ENCODE results near the gene MRPL33.

Gene MRPL33

DNA sequence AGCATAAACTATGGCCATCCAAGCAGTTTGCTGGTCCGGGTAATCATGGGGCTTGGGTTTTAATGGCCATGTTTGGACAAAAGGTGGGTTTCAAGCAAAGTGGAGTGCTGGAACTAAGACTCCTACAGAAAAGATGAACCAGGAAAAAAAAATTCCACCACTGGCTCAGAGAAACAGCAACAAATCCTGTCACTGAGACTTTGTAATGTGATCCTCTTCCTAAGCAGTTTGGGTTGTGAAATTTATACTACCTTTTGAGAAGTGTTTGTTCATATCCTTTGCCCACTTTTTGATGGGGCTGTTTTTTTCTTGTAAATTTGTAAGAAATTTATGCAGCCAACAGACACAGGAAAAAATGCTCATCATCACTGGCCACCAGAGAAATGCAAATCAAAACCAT is 40.2 kb downstream of the MRPL33 start:
- TF ChIP-seq POLR2AphosphoS5 (IDR thresholded peaks at IDR 0.05; ENCODE audit: borderline replicate concordance, low read depth, low read length) (no peak), EZH2 (IDR thresholded peaks at IDR 0.05) (no peak), FOXP2 (optimal IDR thresholded peaks at IDR 0.05; ENCODE audit: control extremely low read depth, extremely low read length, insufficient read depth) (no peak)
- no peak for DNase-seq (ENCODE audit: low read depth, low spot score)
- H3K36me3 ChIP-seq (ENCODE audit: insufficient read depth, low read length): no peaks in the 10 kb centered on the region
- no peak overlapping the region for H3K9ac ChIP-seq (ENCODE audit: insufficient read length)
- H3K4me3 ChIP-seq: no peak overlapping the region
- H3K27ac ChIP-seq: no peak overlapping the region
- no peaks in the 10 kb centered on the region for H3K9me3 ChIP-seq (ENCODE audit: low read depth, low read length)

GRCh38 chr2:27814758-27815157 is 43.2 kb downstream of the MRPL33 start:
- no peak overlapping the region for H3K4me3 ChIP-seq
- no peak overlapping the region for H3K27ac ChIP-seq
- DNase-seq (ENCODE audit: low read depth, low spot score): no peak
- TF ChIP-seq FOXP2 (optimal IDR thresholded peaks at IDR 0.05; ENCODE audit: control extremely low read depth, extremely low read length, insufficient read depth) (no peak), EZH2 (IDR thresholded peaks at IDR 0.05) (no peak), POLR2AphosphoS5 (IDR thresholded peaks at IDR 0.05; ENCODE audit: borderline replicate concordance, low read depth, low read length) (no peak)
- H3K36me3 ChIP-seq (ENCODE audit: insufficient read depth, low read length): no peaks in the 10 kb centered on the region
- no peaks in the 10 kb centered on the region for H3K9me3 ChIP-seq (ENCODE audit: low read depth, low read length)
- no peak overlapping the region for H3K9ac ChIP-seq (ENCODE audit: insufficient read length)

DNA sequence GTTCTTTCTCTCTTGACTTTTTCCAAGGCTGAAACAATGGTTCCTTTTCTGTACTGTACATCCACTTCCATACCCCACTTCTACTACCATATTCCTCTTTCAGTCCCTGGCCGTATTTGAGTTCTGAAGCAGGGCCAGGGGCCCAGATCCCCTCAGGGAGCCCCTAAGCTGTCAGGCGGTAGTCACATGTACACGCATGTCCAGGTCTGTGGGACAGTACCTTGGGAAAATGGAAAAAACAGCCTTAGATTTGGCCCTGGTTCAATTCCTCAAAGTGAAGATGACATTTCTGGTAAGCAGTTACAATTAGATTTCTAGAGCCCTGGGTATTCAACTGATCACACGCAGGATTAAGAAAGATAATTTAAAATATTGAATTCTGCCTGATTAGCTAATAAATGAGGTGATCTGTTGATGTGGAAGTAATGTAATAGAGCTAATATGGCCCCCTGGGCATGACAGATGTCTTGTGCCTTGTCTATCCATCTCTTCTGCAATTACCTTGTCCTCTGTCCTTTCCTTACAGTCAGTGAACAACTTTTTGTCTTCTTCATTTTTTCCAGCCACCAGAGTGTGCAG is 44.4 kb downstream of the MRPL33 start:
- no peak for DNase-seq (ENCODE audit: low read depth, low spot score)
- no peak overlapping the region for H3K9ac ChIP-seq (ENCODE audit: insufficient read length)
- H3K9me3 ChIP-seq (ENCODE audit: low read depth, low read length): no peaks in the 10 kb centered on the region
- H3K27ac ChIP-seq: no peak overlapping the region
- H3K4me3 ChIP-seq: no peak overlapping the region
- H3K36me3 ChIP-seq (ENCODE audit: insufficient read depth, low read length): no peaks in the 10 kb centered on the region
- TF ChIP-seq FOXP2 (optimal IDR thresholded peaks at IDR 0.05; ENCODE audit: control extremely low read depth, extremely low read length, insufficient read depth) (no peak), POLR2AphosphoS5 (IDR thresholded peaks at IDR 0.05; ENCODE audit: borderline replicate concordance, low read depth, low read length) (no peak), EZH2 (IDR thresholded peaks at IDR 0.05) (no peak)

- Histone ChIP-seq H3K9me3 (ENCODE audit: low read depth, low read length) (no peaks in the 10 kb centered on the region), H3K27ac (no peak overlapping the region), H3K36me3 (ENCODE audit: insufficient read depth, low read length) (no peaks in the 10 kb centered on the region), H3K4me3 (no peak overlapping the region), H3K9ac (ENCODE audit: insufficient read length) (no peak overlapping the region)
- TF ChIP-seq FOXP2 (optimal IDR thresholded peaks at IDR 0.05; ENCODE audit: control extremely low read depth, extremely low read length, insufficient read depth) (no peak), POLR2AphosphoS5 (IDR thresholded peaks at IDR 0.05; ENCODE audit: borderline replicate concordance, low read depth, low read length) (no peak), EZH2 (IDR thresholded peaks at IDR 0.05) (no peak)
- no peak for DNase-seq (ENCODE audit: low read depth, low spot score)
Measured at GRCh38 chr2:27822049-27822448, 50.5 kb downstream of the MRPL33 start.

DNA sequence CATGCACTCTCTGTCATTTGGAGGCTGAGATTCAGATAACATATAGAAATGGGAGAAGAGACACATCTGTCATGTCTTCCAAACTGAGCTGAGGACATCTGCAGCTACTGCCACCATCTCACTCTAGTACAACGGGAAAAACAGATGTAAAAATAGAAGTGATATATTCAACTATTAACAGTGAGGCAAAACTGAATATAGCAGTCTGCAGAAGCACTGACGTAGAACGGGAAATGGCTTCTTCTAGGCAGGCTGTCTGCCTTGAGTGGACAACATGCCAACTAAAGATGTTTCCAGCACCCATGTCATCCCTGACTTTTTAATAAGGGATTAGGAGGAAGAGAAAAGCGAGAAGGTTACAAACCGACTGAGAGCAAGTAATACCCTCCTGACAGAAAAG is 51.6 kb downstream of the MRPL33 start:
- no peak for DNase-seq (ENCODE audit: low read depth, low spot score)
- Histone ChIP-seq H3K9ac (ENCODE audit: insufficient read length) (no peak overlapping the region), H3K36me3 (ENCODE audit: insufficient read depth, low read length) (no peaks in the 10 kb centered on the region), H3K4me3 (no peak overlapping the region), H3K27ac (no peak overlapping the region), H3K9me3 (ENCODE audit: low read depth, low read length) (no peaks in the 10 kb centered on the region)
- TF ChIP-seq EZH2 (IDR thresholded peaks at IDR 0.05) (no peak), FOXP2 (optimal IDR thresholded peaks at IDR 0.05; ENCODE audit: control extremely low read depth, extremely low read length, insufficient read depth) (no peak), POLR2AphosphoS5 (IDR thresholded peaks at IDR 0.05; ENCODE audit: borderline replicate concordance, low read depth, low read length) (no peak)

GRCh38 chr2:27823569-27823968 is 52.0 kb downstream of the MRPL33 start:
- TF ChIP-seq EZH2 (IDR thresholded peaks at IDR 0.05) (no peak), POLR2AphosphoS5 (IDR thresholded peaks at IDR 0.05; ENCODE audit: borderline replicate concordance, low read depth, low read length) (no peak), FOXP2 (optimal IDR thresholded peaks at IDR 0.05; ENCODE audit: control extremely low read depth, extremely low read length, insufficient read depth) (no peak)
- Histone ChIP-seq H3K27ac (no peak overlapping the region), H3K36me3 (ENCODE audit: insufficient read depth, low read length) (no peaks in the 10 kb centered on the region), H3K9me3 (ENCODE audit: low read depth, low read length) (no peaks in the 10 kb centered on the region), H3K9ac (ENCODE audit: insufficient read length) (no peak overlapping the region), H3K4me3 (no peak overlapping the region)
- no peak for DNase-seq (ENCODE audit: low read depth, low spot score)

DNA sequence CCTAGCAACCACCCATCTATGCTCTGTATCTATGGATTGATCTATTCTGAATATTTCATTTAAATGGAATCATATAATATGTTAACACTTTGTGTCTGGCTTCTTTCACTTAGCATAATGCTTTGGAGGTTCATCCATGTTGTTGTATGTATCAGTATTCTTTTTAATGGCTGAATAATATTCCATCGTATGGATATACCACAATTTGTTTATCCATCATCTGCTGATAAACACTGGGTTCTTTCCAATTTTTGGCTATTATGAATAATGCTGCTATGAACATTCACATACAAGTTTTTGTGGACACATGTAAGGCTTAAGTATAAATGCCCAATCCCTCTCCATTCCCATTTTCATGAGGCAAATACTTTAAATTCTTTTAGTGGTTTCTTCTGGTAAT is 52.9 kb downstream of the MRPL33 start:
- Histone ChIP-seq H3K27ac (no peak overlapping the region), H3K9ac (ENCODE audit: insufficient read length) (no peak overlapping the region), H3K36me3 (ENCODE audit: insufficient read depth, low read length) (no peaks in the 10 kb centered on the region), H3K4me3 (no peak overlapping the region), H3K9me3 (ENCODE audit: low read depth, low read length) (no peaks in the 10 kb centered on the region)
- DNase-seq (ENCODE audit: low read depth, low spot score): no peak
- TF ChIP-seq EZH2 (IDR thresholded peaks at IDR 0.05): no peak

DNA sequence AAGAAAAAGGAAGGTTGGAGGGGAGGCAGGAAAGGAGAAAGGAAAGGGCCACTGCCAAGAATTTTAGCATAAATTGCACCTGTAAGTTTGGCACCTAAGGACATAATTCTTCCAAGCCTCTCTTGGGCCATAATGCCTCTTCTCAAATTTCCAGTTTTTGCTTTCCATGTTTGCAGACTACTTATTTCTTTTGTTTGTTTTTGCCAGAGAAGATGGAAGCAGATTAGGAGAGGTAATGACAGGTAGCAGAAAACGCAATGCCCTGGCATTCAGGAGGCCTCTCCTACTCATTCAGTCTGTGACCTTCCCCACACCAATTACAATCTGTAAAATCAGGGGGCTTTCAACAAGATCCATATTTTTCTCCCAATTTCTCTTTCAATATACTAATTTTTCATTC is 56.8 kb downstream of the MRPL33 start:
- TF ChIP-seq POLR2AphosphoS5 (IDR thresholded peaks at IDR 0.05; ENCODE audit: borderline replicate concordance, low read depth, low read length) (no peak), FOXP2 (optimal IDR thresholded peaks at IDR 0.05; ENCODE audit: control extremely low read depth, extremely low read length, insufficient read depth) (no peak), EZH2 (IDR thresholded peaks at IDR 0.05) (no peak)

More for the DNA sequence above, 56.8 kb downstream of the MRPL33 start:
- Histone ChIP-seq H3K27ac (no peak overlapping the region), H3K36me3 (ENCODE audit: insufficient read depth, low read length) (no peaks in the 10 kb centered on the region), H3K4me3 (no peak overlapping the region), H3K9me3 (ENCODE audit: low read depth, low read length) (no peaks in the 10 kb centered on the region), H3K9ac (ENCODE audit: insufficient read length) (no peak overlapping the region)
- no peak for DNase-seq (ENCODE audit: low read depth, low spot score)
